GM18909 (cell line): ENCODE results near the gene DIP2C.
"Not testable (repeated sequence)": the region's sequence is repeated elsewhere in the genome, so short reads cannot be mapped to it uniquely, and the experiment has no call there.

ENCODE experiments used
- ATAC-seq: cut with Tn5 transposase; IDR thresholded peaks from one replicate; pipeline ENCODE4 v1.9.1; 2021; ENCODE audit warnings: mild to moderate bottlenecking; ENCODE audit not compliant: unreplicated experiment, poor library complexity

The DIP2C gene

DNA sequence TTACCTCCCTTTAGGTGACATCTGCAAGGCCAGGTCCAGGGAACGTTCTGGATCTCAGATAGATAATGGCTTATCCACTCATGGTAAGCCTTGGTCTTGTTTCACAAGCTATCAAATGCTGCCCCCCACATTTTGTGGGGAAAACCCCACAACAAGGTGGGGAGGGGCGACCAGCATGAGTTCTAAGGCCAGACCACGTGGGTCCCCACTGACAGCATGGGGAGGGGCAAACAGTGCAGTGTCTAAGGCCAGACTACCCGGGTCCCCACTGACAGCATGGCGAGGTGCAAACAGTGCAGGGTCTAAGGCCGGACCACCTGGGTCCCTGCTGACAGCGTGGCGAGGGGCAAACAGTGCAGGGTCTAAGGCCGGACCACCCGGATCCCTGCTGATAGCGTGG, 102.8 kb downstream of the DIP2C start:
- ATAC-seq, result no peak

DNA sequence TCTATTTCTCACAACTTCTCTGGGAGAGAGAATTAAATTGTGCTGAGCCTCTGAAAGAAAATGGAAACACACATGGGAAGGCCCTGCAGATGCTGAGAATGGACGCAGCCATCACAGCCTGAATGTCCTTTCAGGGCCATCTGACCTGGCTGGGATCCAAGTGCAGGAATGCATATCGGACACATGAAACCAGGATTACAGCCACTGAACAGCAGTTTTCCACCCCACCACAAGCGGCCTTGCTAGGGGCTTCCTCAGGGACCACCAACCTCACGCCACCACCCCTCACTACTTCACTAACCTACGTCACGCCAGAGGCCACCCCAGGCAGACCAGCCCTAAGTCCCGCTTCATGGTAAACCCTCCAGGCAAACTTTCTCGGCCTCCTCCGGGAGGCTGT, 103.3 kb downstream of the DIP2C start:
- ATAC-seq, result no peak

DNA sequence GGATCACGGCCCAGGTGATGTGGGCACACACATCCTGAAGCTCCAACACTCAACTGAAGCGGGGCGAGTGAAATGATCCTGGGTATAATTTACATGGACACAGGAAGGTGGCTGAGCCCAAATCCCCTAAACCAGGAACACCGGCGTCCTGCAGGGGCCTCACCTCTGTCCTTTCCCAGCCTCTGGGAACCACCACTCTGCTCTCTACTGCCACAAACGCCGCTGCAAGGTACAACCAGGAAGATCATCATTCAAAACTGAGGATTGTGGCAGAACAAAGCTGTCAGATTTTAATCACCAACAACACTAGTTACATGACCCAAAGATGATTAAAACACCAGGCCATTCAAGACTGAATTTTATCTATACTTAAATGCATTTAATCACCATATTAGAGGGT, 104.0 kb downstream of the DIP2C start:
- no peak for ATAC-seq

DNA sequence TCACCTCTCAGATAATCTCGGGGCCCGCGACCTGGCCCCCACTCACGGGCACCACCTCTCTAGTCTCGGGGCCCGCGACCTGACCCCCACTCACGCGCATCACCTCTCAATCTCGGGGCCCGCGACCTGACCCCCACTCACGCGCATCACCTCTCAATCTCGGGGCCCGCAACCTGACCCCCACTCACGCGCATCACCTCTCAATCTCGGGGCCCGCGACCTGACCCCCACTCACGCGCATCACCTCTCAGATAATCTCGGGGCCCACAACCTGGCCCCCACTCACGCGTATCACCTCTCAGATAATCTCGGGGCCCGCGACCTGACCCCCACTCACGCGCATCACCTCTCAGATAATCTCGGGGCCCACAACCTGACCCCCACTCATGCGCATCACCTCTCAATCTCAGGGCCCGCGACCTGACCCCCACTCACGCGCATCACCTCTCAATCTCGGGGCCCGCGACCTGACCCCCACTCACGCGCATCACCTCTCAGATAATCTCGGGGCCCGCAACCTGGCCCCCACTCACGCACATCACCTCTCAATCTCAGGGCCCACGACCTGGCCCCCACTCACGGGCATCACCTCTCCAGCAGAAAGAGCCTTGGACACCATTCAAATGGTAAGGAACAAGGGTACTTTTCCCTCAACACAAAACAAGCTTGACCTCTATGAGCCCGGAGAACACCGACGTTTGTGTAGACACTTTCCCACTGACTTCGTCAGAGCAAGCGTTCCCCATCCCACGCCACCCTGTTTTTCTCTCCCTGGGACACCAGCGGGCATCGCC, 104.8 kb downstream of the DIP2C start:
- ATAC-seq, result not testable (repeated sequence)

DNA sequence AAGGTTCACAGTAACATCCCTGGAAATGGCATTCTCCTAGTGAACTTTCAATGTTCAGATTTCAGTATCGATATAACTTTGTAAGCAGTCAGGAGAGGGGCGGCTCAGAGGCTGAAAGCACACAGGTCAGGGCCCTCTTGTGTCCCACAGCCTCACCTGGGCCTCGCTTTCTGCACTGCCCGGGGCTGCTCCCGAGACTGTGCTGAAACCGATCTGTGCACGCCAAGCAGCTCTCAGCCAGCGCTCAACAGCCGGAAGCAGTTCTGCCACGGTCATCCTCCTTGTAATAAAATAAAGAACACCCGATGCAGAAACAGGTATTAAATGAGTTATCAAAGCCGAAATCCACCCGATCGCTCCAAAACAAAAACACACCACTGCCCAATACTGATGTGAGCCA, 106.0 kb downstream of the DIP2C start:
- ATAC-seq, result no peak

DNA sequence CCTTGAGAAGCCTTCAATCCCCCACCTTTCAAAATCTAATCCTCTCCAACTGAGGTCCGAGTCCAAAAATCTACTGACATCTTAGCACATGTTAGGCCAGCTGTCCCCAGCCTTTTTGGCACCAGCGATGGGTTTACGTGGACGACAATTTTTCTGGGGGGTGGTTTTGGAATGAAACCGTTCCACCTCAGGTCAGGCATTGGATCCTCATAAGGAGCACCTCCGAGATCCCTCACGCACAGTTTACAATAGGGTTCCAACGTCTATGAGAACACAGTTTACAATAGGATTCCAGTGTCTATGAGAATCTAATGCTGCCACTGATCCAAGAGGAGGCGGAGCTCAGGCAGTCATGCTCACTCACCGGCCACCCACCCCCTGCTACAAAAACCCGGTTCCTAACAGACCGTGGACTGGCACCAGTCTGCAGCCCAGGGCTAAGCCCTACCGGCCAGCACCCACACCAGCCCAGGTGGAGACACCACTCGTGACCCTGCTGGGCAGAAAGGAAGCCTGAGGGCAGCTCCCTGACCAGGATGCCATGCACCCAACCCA, 107.6 kb downstream of the DIP2C start:
- no peak for ATAC-seq

DNA sequence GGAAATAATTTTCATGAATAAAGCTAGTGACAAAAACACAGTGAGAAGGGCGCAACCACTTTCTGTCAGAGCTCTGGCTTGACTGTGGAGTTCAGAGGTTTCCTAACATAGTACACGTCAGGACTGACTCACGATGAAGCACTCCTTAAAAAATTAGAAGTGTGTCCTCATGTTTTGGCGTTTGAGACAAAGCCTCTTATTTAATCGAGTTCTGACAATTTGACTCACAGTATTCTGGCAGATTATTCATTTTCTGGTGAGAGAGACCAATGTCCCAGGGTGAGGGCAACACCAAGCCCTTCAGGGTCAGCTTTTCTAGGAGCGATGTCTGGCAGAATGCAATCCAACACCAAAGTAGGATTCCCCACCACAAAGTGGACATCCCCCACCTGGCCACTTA, 108.7 kb downstream of the DIP2C start:
- no peak for ATAC-seq

DNA sequence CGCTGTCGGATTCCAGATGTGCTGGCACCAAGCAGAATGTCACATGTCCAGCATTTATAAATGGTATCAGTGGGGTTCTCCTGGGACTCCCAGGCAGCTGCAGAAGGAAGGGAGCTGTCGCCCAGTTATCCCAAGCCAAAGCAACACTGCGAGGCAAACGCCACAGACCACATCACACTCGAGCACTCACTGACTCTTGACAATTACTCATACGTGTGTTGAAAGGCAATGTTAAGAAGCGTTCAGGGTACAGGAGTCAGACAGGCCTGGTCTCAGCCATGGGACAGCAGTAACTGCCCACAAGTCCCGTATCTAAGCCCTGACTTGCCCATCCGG, 113.4 kb downstream of the DIP2C start:
- no peak for ATAC-seq

DNA sequence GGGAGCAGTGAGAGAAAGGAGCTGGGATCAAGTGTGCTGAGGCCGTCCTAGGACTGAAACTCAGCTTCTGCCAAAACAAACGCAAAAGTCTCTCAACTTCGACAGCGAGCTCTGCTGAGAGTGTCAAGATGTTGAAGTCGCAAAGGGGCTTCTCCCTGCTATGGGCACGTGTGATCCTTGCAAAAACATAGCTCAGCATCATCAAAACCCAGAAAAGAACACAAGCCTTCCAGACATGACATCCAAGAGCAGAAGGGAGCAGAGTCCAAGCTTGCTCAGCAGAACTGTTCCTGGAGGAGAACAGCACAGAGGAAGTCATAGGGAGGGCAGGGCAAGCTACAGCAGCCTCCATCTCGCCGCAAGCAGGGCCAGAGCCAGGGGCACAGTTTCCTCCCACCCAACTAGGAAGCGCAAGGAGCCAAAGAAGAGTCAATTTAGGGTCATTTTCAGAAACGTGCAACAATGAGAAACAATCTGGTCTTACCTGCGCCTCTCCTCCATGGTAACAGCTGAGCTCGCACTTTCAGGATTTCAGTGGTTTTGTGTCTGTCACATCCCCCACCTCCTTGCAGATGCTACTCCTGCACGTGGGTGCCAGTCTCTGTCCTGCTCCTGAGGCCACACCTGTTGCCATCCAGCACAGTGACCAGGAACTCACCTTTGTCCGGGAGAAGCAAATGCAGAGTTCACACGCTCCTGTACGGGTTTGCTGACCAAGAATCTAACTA, 113.9 kb downstream of the DIP2C start:
- ATAC-seq, result no peak

DNA sequence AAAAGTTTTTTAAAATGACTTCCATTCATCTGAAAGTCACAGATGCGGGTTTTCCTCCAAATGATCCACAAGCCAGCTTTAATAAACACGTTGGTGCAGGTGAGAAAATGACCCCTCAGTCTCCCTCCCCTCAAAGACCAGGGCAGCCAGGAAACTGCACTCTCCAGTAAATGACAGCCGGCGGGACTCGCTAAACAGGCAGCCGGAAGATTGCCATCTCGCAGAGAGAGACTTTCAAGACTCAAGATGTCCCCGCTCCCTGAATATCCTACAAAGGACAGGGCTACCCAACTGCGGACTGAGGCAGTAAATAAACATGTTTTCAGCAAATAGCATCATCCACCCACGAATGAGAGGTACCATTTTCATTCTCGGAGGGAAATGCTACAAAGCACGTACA, 116.8 kb downstream of the DIP2C start:
- ATAC-seq, result no peak

- no peak for ATAC-seq
Observed at GRCh38 chr10:571688-572451, 117.6 kb downstream of the DIP2C start.

GRCh38 chr10:571166-571565, 118.3 kb downstream of the DIP2C start:
- no peak for ATAC-seq

- ATAC-seq, result no peak
Observed at GRCh38 chr10:570628-571163, 118.8 kb downstream of the DIP2C start.

DNA sequence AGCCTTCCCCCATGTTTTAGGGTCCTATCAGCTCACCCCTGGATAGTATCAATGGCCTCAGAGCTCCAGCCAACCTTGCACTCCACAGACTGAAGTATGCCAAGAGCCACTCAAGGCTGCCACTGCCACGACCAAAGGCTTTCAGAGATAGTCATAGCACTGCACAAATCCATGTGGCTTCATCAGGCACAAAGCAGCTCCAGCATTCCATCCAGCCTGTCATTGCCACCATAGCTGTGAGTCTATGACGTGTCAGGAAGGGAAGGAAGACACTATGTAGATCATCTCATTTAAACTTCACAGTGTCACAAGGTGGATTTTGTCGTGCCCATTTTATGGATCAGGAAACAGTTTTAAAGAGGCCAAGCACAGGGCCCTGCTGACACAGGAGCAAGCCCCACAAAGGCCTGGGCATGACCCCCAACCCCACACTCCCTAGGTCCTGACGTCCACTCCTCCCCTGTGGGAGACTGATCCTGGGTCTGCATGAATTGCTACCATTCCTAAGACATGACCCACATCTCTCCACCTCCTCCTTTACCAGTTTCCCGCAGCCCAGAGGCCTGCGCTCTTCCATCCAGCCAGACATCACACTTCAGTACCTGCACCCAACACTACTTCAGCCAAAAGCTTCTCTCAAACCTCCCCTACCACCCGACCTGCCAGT, 119.4 kb downstream of the DIP2C start:
- ATAC-seq, result no peak

GRCh38 chr10:568848-569247, 120.6 kb downstream of the DIP2C start:
- no peak for ATAC-seq

GRCh38 chr10:567869-568268, 121.6 kb downstream of the DIP2C start:
- no peak for ATAC-seq

GRCh38 chr10:566241-566885, 123.1 kb downstream of the DIP2C start:
- ATAC-seq, result no peak

DNA sequence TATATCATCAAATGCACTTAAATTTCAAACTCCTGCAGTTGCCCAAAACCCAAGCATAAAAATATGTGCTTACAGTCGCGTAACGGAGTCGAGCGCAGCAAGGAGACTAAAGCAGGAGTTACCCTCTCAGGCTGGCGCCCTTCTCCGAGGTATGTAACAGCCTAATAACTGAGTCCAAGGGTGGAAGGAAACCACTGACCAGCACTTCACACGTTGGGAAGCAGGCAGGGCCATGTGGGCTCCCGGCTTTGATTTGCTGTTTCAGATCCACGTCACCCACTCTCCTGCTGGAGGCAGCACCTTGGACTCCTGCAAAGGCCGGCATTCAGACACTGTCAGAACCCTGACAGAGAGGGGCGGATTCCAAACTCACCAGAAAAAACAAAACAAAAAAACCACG, 123.8 kb downstream of the DIP2C start:
- no peak for ATAC-seq

GRCh38 chr10:565146-565545, 124.3 kb downstream of the DIP2C start:
- ATAC-seq, result no peak

DNA sequence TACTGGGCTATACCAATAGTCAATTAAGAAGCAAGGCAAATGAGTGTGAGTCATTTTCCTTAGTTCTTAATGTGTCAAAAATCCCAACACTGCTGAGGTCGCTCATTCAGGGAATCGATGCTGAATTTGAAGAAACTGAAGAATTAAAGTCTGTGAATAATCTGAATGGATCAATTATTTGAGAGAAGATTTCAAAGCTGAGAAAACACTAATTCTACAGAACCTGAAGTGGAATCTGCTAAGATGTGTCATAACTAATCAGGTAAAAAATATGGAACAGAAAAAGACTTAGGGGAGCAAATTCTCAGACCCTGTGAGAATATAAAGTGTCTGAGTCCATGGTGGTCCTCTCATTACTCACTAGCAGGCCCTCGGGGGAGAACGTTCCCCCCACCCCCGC, 125.6 kb downstream of the DIP2C start:
- ATAC-seq, result no peak
